Activated T-cell treated with anti-CD3 and anti-CD28 coated beads, Interleukin-2, amount 50 U/mL, for 4 hours (primary cell): Measurements from ENCODE around the gene TSKU. TPM values are rescaled to one million over a fixed set of nuclear protein-coding genes. Genes with fewer than 3 reads are reported as not detected.
"Not testable (repeated sequence)": the region's sequence is repeated elsewhere in the genome, so short reads cannot be mapped to it uniquely, and the experiment has no call there.

Source experiments
- ATAC-seq, 2 donors: fragments of 200-7000 bp; cut with Tn5 transposase; one replicate each; pipeline ENCODE4 v1.10.0; 2021
- DNase-seq: peaks from one replicate; pipeline ENCODE4 v3.0.0-alpha.2; 2020
- H3K27me3 Mint-ChIP-seq: one replicate; pipeline ENCODE4 v1.8.0; 2021; ENCODE audit warnings: low read depth, mixed read lengths
- H3K36me3 Mint-ChIP-seq: one replicate; pipeline ENCODE4 v1.8.0; 2022; ENCODE audit warnings: mixed read lengths; ENCODE audit not compliant: insufficient read depth
- H3K4me1 Mint-ChIP-seq: one replicate; pipeline ENCODE4 v1.8.0; 2021; ENCODE audit warnings: low read depth, mixed read lengths
- H3K4me3 Mint-ChIP-seq: one replicate; pipeline ENCODE4 v1.8.0; 2021; ENCODE audit warnings: mild to moderate bottlenecking, moderate library complexity, mixed read lengths
- H3K9me3 Mint-ChIP-seq: one replicate; pipeline ENCODE4 v1.8.0; 2021; ENCODE audit warnings: mixed read lengths
- total RNA-seq, 3 donors: library from RNA; stranded (reverse); gene quantifications; one replicate each; pipeline ENCODE4 v1.2.1, GENCODE V29; 2021

Gene TSKU, protein sequence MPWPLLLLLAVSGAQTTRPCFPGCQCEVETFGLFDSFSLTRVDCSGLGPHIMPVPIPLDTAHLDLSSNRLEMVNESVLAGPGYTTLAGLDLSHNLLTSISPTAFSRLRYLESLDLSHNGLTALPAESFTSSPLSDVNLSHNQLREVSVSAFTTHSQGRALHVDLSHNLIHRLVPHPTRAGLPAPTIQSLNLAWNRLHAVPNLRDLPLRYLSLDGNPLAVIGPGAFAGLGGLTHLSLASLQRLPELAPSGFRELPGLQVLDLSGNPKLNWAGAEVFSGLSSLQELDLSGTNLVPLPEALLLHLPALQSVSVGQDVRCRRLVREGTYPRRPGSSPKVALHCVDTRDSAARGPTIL
- total RNA-seq = under 1 TPM; 0.16 to 0.38 (median 0.30) TPM

GRCh38 chr11:76783294-76783895, at the start of gene TSKU:
TSS of gene TSKU (plus strand) at chr11:76783356. CDS start at chr11:76795617, 12,261 bp downstream.
- ATAC-seq = peak; percentile 17 to 39
- Mint-ChIP-seq H3K36me3 (no peaks in the 10 kb centered on the region), H3K9me3 (no peaks in the 10 kb centered on the region), H3K4me1 (peaks cover 5% of the 10 kb centered on the region), H3K4me3 (peak within 1 kb of the TSS; percentile 78), H3K27me3 (peaks cover 55% of the 10 kb centered on the region)
- no peak for DNase-seq

- not testable (repeated sequence) for H3K9me3 Mint-ChIP-seq, H3K27me3 Mint-ChIP-seq, H3K4me1 Mint-ChIP-seq, H3K4me3 Mint-ChIP-seq, H3K36me3 Mint-ChIP-seq
- ATAC-seq (peak; percentile 50 to 78), DNase-seq (peak; percentile 15)
These were observed 49.2 kb upstream of the TSKU start for GRCh38 chr11:76733906-76734305.

DNA sequence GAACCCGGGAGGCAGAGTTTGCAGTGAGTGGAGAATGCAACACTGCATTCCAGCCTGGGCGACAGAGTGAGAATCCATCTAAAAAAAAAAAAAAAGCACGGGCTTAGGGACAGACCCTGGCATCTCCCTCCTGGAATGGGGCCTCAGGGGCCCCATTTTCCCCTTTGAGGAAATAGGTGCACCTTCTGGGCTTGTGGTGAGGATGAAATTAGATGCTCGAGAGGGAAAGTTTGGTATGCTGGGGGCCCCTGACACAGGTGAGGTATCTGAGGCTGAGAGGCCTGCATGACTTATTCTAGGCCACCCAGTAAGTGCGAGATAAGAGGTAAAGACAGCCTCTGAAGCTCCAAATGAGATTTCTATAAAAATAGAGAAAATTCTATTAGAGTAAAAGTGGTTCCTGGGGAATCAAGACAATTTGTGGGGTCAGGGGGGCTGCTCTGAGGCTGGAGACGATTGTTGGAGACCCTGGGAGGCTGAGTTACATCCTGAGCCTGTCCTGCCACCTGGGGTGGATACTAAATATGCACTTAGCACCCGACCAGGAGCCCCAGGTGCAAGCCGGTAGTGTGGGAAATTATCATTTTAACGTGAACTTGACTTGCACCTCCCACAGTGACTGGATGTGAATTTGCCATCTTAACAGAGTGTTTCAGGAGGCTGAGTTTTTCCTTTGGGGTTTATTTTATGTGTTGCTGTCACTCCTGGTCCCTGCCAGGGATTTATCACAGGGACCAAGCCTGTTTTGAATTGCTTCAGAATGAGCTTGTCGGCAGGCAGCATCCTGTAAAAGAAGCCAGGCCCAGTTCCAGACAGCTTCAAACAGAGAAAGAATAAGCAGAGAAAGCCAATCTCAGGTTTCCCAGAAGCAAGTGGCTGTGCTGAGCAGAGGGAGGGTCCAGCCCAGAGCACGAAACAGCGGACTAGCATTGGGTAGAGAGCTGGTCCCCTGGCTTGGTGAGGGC, 48.4 kb upstream of the TSKU start:
- ATAC-seq (no peak), DNase-seq (no peak)
- no peak overlapping the region for H3K4me3 Mint-ChIP-seq
- H3K27me3 Mint-ChIP-seq = peaks cover 3% of the 10 kb centered on the region
- no peaks in the 10 kb centered on the region for H3K9me3 Mint-ChIP-seq
- no peaks in the 10 kb centered on the region for H3K4me1 Mint-ChIP-seq
- no peaks in the 10 kb centered on the region for H3K36me3 Mint-ChIP-seq

DNA sequence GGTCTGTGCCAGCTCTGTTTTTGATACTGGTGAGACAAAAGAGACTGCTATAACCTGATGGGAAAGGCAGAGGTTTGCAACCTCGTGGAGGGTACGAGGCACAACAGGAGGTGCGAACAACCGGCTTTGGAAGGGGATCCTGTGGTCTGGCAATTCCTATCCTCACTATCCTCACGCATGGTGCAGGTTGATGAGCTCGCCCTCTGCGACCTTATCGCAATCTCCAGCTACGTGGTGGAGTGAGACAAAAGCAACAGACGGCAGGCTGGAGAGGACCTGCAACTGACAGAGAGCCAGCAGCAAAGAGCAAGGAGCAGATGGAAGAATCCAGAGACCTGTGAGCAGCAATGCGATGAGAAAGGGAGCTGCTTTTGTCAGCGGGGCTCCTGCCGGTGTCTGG, 47.3 kb upstream of the TSKU start:
- Mint-ChIP-seq H3K4me1 (no peaks in the 10 kb centered on the region), H3K4me3 (no peak overlapping the region)
- no peak for ATAC-seq

GRCh38 chr11:76736266-76736665, 46.9 kb upstream of the TSKU start:
- no peaks in the 10 kb centered on the region for H3K4me1 Mint-ChIP-seq
- no peaks in the 10 kb centered on the region for H3K9me3 Mint-ChIP-seq
- peaks cover 3% of the 10 kb centered on the region for H3K27me3 Mint-ChIP-seq
- no peak overlapping the region for H3K4me3 Mint-ChIP-seq
- DNase-seq (no peak), ATAC-seq (no peak)
- no peaks in the 10 kb centered on the region for H3K36me3 Mint-ChIP-seq

More for the DNA sequence above, 47.3 kb upstream of the TSKU start:
- Mint-ChIP-seq H3K9me3 (no peaks in the 10 kb centered on the region), H3K36me3 (no peaks in the 10 kb centered on the region), H3K27me3 (peaks cover 3% of the 10 kb centered on the region)
- DNase-seq = no peak

- no peak for ATAC-seq
- H3K36me3 Mint-ChIP-seq = no peaks in the 10 kb centered on the region
- H3K4me3 Mint-ChIP-seq = no peak overlapping the region
- H3K4me1 Mint-ChIP-seq = no peaks in the 10 kb centered on the region
- no peaks in the 10 kb centered on the region for H3K9me3 Mint-ChIP-seq
- no peak for DNase-seq
- peaks cover 3% of the 10 kb centered on the region for H3K27me3 Mint-ChIP-seq
These were observed 46.2 kb upstream of the TSKU start for GRCh38 chr11:76736773-76737495.

GRCh38 chr11:76738618-76739240, 44.4 kb upstream of the TSKU start:
- H3K4me1 Mint-ChIP-seq = no peaks in the 10 kb centered on the region
- H3K9me3 Mint-ChIP-seq = no peaks in the 10 kb centered on the region
- no peak for DNase-seq
- no peak overlapping the region for H3K4me3 Mint-ChIP-seq
- H3K27me3 Mint-ChIP-seq = peaks cover 3% of the 10 kb centered on the region
- ATAC-seq = no peak
- H3K36me3 Mint-ChIP-seq = no peaks in the 10 kb centered on the region

- H3K27me3 Mint-ChIP-seq = peaks cover 3% of the 10 kb centered on the region
- DNase-seq = no peak
- H3K4me1 Mint-ChIP-seq = no peaks in the 10 kb centered on the region
- no peaks in the 10 kb centered on the region for H3K36me3 Mint-ChIP-seq
- ATAC-seq = no peak
- no peaks in the 10 kb centered on the region for H3K9me3 Mint-ChIP-seq
- H3K4me3 Mint-ChIP-seq = no peak overlapping the region
These were observed 43.4 kb upstream of the TSKU start for GRCh38 chr11:76739798-76740197.

GRCh38 chr11:76740772-76741171, 42.4 kb upstream of the TSKU start:
- Mint-ChIP-seq H3K36me3 (no peaks in the 10 kb centered on the region), H3K9me3 (no peaks in the 10 kb centered on the region), H3K4me1 (no peaks in the 10 kb centered on the region), H3K4me3 (no peak overlapping the region), H3K27me3 (peaks cover 3% of the 10 kb centered on the region)
- ATAC-seq = no peak
- DNase-seq = no peak

DNA sequence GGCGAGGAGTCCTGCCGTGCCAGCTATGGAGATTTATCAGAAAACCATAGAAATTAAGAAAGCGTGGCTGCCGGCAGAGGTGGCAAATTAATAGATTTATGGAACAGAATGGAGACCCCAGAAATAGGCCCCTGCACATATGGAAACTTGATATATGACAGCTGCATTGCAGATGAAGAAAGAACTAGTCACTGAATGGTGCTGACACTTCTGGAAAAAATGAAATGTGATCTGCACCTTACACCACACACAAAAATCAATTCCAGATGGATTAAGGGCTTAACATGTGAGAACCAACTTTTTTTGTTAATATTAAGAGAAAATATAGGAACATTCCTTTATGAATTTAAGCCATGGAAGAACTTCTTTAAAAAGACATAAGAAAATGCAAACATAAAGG, 40.3 kb upstream of the TSKU start:
- Mint-ChIP-seq H3K9me3 (no peaks in the 10 kb centered on the region), H3K27me3 (peaks cover 3% of the 10 kb centered on the region), H3K36me3 (no peaks in the 10 kb centered on the region), H3K4me1 (no peaks in the 10 kb centered on the region), H3K4me3 (no peak overlapping the region)
- no peak for DNase-seq
- no peak for ATAC-seq

GRCh38 chr11:76744186-76745043, 38.7 kb upstream of the TSKU start:
- no peak overlapping the region for H3K4me3 Mint-ChIP-seq
- no peaks in the 10 kb centered on the region for H3K36me3 Mint-ChIP-seq
- no peaks in the 10 kb centered on the region for H3K9me3 Mint-ChIP-seq
- ATAC-seq = no peak
- no peak for DNase-seq
- no peaks in the 10 kb centered on the region for H3K4me1 Mint-ChIP-seq
- H3K27me3 Mint-ChIP-seq = peaks cover 6% of the 10 kb centered on the region

DNA sequence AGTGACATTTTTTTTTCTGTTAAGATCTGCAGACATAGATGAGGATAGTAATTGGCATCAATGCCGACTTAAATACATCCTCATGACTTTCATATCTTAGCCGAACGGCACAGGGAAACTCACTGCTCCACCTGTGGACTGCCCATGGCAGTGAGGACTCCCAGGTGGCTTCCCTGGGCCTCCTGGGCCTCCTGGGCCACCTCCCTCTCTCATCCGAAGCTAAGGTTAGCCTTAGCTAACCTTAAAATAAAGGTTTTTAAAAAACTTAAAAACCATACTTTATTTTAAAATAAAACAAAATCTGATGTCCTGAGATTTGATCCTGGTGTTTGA, 38.1 kb upstream of the TSKU start:
- no peaks in the 10 kb centered on the region for H3K9me3 Mint-ChIP-seq
- H3K27me3 Mint-ChIP-seq = peaks cover 6% of the 10 kb centered on the region
- H3K4me1 Mint-ChIP-seq = no peaks in the 10 kb centered on the region
- H3K36me3 Mint-ChIP-seq = no peaks in the 10 kb centered on the region
- DNase-seq = no peak
- H3K4me3 Mint-ChIP-seq = no peak overlapping the region
- no peak for ATAC-seq

DNA sequence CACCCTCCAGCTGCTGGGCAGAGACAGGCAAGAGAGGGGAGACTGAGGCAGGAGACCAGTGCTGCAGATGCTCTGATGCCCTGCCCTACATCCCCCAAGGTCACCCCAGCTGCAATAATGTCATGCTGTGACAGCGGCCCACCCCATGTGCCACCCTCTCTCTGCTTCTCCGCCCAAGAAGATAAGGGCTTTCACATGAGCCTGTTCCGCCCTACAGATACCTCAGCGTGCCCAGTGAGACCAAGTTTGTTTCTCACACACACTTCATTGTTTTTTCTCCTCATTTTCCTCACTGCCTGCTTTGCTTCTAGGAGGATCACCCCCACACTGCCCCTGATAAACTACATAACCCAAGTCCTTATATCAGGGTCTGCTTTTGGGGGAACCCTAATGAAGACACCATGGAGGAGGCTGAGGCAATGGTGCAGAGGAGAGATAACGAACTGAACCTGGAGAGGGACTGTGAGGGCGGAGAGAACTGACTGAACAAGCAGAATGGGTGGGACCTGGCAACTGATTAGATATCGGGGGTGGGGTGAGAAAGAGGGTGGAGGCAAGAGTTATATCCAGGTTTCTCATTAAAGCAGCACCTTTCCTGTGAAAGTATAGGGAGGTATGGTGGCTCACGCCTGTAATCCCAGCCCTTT, 37.5 kb upstream of the TSKU start:
- Mint-ChIP-seq H3K27me3 (peaks cover 4% of the 10 kb centered on the region), H3K4me1 (no peaks in the 10 kb centered on the region), H3K9me3 (no peaks in the 10 kb centered on the region), H3K4me3 (no peak overlapping the region), H3K36me3 (no peaks in the 10 kb centered on the region)
- DNase-seq (no peak), ATAC-seq (no peak)
